ENCODE measurements around the gene OR10A6. TPM values are rescaled to one million over a fixed set of nuclear protein-coding genes. Genes with fewer than 3 reads are reported as not detected.

OR10A6 gene
- total RNA-seq, 1 donor from 2014 or later = not detected

DNA sequence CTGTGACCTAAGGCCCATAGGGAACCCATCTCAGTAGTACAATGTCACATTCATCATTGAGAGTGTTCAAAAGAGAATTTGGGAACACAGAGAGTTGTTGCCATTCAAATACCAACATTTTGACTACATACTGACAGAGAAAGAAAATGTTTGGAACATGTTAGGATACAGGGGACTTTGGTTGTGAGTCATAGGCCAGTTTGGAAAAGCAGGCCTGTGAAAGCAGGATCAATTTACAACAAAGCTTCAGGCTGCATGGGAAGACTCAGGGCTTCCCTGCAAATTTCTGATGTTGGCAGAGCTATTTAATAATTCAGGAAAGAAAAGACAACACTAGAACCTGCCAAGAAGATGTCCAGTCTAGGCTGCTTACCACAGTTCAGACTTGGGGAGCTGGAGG, 33.8 kb upstream of the OR10A6 start:
- DNase-seq (no peak), ATAC-seq (ENCODE audit: low read depth) (no peak)
- no peaks in the 10 kb centered on the region for H3K9me3 Mint-ChIP-seq
- intact Hi-C loops (cut with micrococcal nuclease) = no loop called here
- H3K4me3 Mint-ChIP-seq = no peak overlapping the region
- ChIA-PET CTCF (no interaction called here), POLR2A (no interaction called here)
- H3K36me3 Mint-ChIP-seq (ENCODE audit: low read depth) = no peaks in the 10 kb centered on the region
- peaks cover 21% of the 10 kb centered on the region for H3K27me3 Mint-ChIP-seq
- TF ChIP-seq, protein P1, sequence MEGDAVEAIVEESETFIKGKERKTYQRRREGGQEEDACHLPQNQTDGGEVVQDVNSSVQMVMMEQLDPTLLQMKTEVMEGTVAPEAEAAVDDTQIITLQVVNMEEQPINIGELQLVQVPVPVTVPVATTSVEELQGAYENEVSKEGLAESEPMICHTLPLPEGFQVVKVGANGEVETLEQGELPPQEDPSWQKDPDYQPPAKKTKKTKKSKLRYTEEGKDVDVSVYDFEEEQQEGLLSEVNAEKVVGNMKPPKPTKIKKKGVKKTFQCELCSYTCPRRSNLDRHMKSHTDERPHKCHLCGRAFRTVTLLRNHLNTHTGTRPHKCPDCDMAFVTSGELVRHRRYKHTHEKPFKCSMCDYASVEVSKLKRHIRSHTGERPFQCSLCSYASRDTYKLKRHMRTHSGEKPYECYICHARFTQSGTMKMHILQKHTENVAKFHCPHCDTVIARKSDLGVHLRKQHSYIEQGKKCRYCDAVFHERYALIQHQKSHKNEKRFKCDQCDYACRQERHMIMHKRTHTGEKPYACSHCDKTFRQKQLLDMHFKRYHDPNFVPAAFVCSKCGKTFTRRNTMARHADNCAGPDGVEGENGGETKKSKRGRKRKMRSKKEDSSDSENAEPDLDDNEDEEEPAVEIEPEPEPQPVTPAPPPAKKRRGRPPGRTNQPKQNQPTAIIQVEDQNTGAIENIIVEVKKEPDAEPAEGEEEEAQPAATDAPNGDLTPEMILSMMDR (IDR thresholded peaks at IDR 0.05) = no peak
- no peak overlapping the region for H3K27ac Mint-ChIP-seq
- H3K4me1 Mint-ChIP-seq = no peaks in the 10 kb centered on the region

DNA sequence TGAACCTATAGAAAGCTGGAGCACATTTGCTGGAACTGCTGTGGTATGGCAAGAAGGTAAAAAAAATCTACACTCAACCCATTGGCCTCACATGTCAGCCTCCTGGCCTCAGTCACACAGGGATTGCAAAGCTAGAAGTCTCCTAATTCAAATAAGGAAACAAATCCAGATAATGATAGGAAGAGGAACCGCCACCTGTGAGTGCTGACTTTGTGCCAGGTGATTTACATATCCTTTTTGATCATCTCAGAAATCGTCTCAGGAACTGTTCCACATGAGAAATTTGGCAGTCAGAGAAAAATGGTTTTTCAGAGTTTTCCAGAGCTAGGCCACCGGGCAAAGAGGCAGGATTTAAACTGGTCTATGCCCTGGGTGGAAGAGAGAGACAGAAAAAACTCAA, 33.2 kb upstream of the OR10A6 start:
- H3K4me1 Mint-ChIP-seq = no peaks in the 10 kb centered on the region

DNA sequence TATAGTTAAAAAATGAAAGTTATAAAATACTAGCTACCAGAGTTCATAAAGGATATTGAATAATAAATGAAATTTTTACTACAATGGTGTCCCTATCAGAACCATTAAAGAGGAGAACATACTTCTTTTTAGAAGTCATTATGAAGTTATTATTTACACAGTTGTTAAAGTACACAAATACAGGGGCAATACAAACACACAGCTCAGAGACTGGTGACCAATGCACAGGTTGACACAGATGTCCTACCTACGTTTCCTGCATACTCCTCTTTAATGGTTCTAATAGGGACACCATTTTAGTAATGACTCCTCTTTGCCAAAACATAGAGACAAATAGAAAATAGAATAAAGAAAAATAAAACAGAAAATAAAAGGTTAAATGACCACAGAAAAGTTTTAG, 24.1 kb upstream of the OR10A6 start:
- ChIA-PET CTCF (no interaction called here), POLR2A (no interaction called here)
- no peaks in the 10 kb centered on the region for H3K4me1 Mint-ChIP-seq
- no peaks in the 10 kb centered on the region for H3K36me3 Mint-ChIP-seq (ENCODE audit: low read depth)
- peaks cover 2% of the 10 kb centered on the region for H3K9me3 Mint-ChIP-seq
- no peak for DNase-seq
- ATAC-seq (ENCODE audit: low read depth) = no peak
- peaks cover 12% of the 10 kb centered on the region for H3K27me3 Mint-ChIP-seq
- intact Hi-C loops (cut with micrococcal nuclease) = no loop called here
- TF ChIP-seq, protein P1 (IDR thresholded peaks at IDR 0.05) = no peak
- H3K27ac Mint-ChIP-seq = no peak overlapping the region
- H3K4me3 Mint-ChIP-seq = no peak overlapping the region

More for the DNA sequence above, 33.2 kb upstream of the OR10A6 start:
- ChIA-PET POLR2A (no interaction called here), CTCF (no interaction called here)
- Mint-ChIP-seq H3K4me3 (no peak overlapping the region), H3K27ac (no peak overlapping the region), H3K36me3 (ENCODE audit: low read depth) (no peaks in the 10 kb centered on the region), H3K9me3 (no peaks in the 10 kb centered on the region), H3K27me3 (peaks cover 24% of the 10 kb centered on the region)
- TF ChIP-seq, protein P1 (IDR thresholded peaks at IDR 0.05) = no peak
- ATAC-seq (ENCODE audit: low read depth) (no peak), DNase-seq (no peak)
- intact Hi-C loops (cut with micrococcal nuclease) = no loop called here

DNA sequence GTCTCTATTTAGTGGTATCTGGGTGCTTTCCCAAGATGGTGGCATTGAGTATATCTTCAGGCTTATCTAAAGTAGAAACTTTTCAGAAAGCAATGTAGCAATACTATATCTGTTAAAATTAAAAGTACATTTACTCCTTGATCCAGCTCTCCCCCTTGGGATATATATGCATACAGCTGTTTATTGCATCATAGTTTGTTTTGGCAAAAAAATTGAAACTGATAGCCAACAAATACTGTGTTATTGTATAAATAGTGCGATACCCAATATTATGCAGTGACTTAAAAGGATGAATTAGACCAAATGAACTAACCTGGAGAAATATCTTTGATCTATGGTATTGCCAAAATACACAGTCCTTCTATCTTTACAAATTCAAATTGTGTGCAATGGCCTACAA, 18.9 kb upstream of the OR10A6 start:
- Mint-ChIP-seq H3K4me1 (no peaks in the 10 kb centered on the region), H3K27ac (no peak overlapping the region), H3K9me3 (no peaks in the 10 kb centered on the region), H3K27me3 (peaks cover 15% of the 10 kb centered on the region), H3K4me3 (no peak overlapping the region), H3K36me3 (ENCODE audit: low read depth) (no peaks in the 10 kb centered on the region)
- CTCF ChIA-PET = no interaction called here
- TF ChIP-seq, protein P1 (IDR thresholded peaks at IDR 0.05) = no peak
- POLR2A ChIA-PET = no interaction called here
- no peak for DNase-seq
- intact Hi-C loops (cut with micrococcal nuclease) = no loop called here
- ATAC-seq (ENCODE audit: low read depth) = no peak

DNA sequence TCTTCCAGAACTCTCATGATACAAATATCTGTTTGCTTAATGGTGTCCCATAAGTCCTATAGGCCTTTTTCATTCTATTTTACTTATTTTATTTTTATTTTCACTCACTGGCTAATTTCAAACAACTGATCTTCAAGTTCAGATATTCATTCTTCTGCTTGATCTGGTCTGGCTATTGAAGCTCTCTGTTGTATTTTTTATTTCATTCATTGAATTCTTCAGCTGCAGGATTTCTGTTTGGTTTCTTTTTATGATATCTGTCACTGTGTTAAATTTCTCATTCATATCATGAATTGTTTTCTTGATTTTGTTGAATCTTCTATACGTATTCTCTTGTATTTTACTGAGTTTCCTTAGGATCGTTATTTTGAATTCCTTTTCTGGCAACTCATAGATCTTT, 13.1 kb upstream of the OR10A6 start:
- POLR2A ChIA-PET = no interaction called here
- DNase-seq (no peak), ATAC-seq (ENCODE audit: low read depth) (no peak)
- TF ChIP-seq, protein P1 (IDR thresholded peaks at IDR 0.05) = no peak
- Mint-ChIP-seq H3K27ac (no peak overlapping the region), H3K9me3 (peaks cover 25% of the 10 kb centered on the region), H3K4me1 (no peaks in the 10 kb centered on the region), H3K27me3 (peaks cover 19% of the 10 kb centered on the region), H3K4me3 (no peak overlapping the region), H3K36me3 (ENCODE audit: low read depth) (peaks cover 2% of the 10 kb centered on the region)
- CTCF ChIA-PET = no interaction called here
- intact Hi-C loops (cut with micrococcal nuclease) = no loop called here
